ENCODE data around the gene PPP4R3B. TPM values are rescaled to one million over a fixed set of nuclear protein-coding genes. Genes with fewer than 3 reads are reported as not detected.

Gene PPP4R3B
- total and polyA plus RNA-seq, 2 of the 13 experiments (the other 11 are each of a cell fraction or from before 2014, with no cell fraction given), result 24.2 to 53.0 TPM

- TF ChIP-seq FOXO4 (CRISPR knock-in tag; conservative IDR thresholded peaks at IDR 0.05), result 0 out of 2 replicates have a peak, but pooled peaks have one; percentile 21
- TF ChIP-seq ZNF768 (CRISPR knock-in tag; IDR thresholded peaks at IDR 0.05), result peak; percentile 74
- peak; percentile 70 for TF ChIP-seq SSRP1 (CRISPR knock-in tag; IDR thresholded peaks at IDR 0.05)
- peak; percentile 98 for TF ChIP-seq THAP11 (CRISPR knock-in tag; IDR thresholded peaks at IDR 0.05)
- peak; percentile 99 for TF ChIP-seq TARDBP (CRISPR knock-in tag; IDR thresholded peaks at IDR 0.05)
- no peak for TF ChIP-seq TCF7L2 (IDR thresholded peaks at IDR 0.05; ENCODE audit: low read depth, low read length)
- peak; percentile 92 for TF ChIP-seq CREB1 (IDR thresholded peaks at IDR 0.05)
- peak; percentile 94 for TF ChIP-seq CREB1 (CRISPR knock-in tag; IDR thresholded peaks at IDR 0.05)
- TF ChIP-seq ZNF576 (CRISPR knock-in tag; IDR thresholded peaks at IDR 0.05), result peak; percentile 30
- peak; percentile 98 for TF ChIP-seq DR1 (CRISPR knock-in tag; IDR thresholded peaks at IDR 0.05)
- no peak for TF ChIP-seq GPN1 (CRISPR knock-in tag; IDR thresholded peaks at IDR 0.05; ENCODE audit: borderline replicate concordance)
- peak; percentile 86 for TF ChIP-seq PAXIP1 (CRISPR knock-in tag; conservative IDR thresholded peaks at IDR 0.05)
- TF ChIP-seq BCLAF1 (IDR thresholded peaks at IDR 0.05), result no peak
- TF ChIP-seq ZNF850 (CRISPR knock-in tag; conservative IDR thresholded peaks at IDR 0.05), result no peak
- TF ChIP-seq CENPT (CRISPR knock-in tag; IDR thresholded peaks at IDR 0.05; ENCODE audit: low read depth), result no peak; the same call in 1 of the 2 replicates
- no peak for TF ChIP-seq ZNF207 (IDR thresholded peaks at IDR 0.05; ENCODE audit: borderline replicate concordance)
- peak; percentile 92 for TF ChIP-seq HIVEP1 (CRISPR knock-in tag; IDR thresholded peaks at IDR 0.05)
- 0 out of 2 replicates have a peak, but pooled peaks have one; percentile 18 for TF ChIP-seq ZNF329 (CRISPR knock-in tag; IDR thresholded peaks at IDR 0.05; ENCODE audit: low read depth)
- peak; percentile 94 for TF ChIP-seq ATF2 (CRISPR knock-in tag; IDR thresholded peaks at IDR 0.05)
- TF ChIP-seq WIZ (CRISPR knock-in tag; IDR thresholded peaks at IDR 0.05), result peak; percentile 2; the same call in 1 of the 2 replicates
- TF ChIP-seq RBFOX2 (IDR thresholded peaks at IDR 0.05; ENCODE audit: low read depth, low read length), result peak; percentile 90
Observed at GRCh38 chr2:55617175-55618024, at the start of gene PPP4R3B (continued).
